ENCODE measurements around the gene SIK1.
"Not testable (repeated sequence)": the region's sequence is repeated elsewhere in the genome, so short reads cannot be mapped to it uniquely, and the experiment has no call there.

SIK1 gene

GRCh38 chr21:43462932-43463331, 36.0 kb upstream of the SIK1 start:
- POLR2A ChIA-PET; H3K4me3 ChIP-seq (ENCODE audit: control insufficient read depth in 1 of 7, extremely low read depth in 1 of 7, insufficient read depth in 4 of 7, low read depth in 2 of 7, low read length in 6 of 7); H3K36me3 ChIP-seq (ENCODE audit: control insufficient read depth in 4 of 4, insufficient read depth in 4 of 4, low read length in 3 of 4); CTCF ChIA-PET; DNase-seq; H3K27ac ChIP-seq (ENCODE audit: insufficient read depth in 1 of 2, low read depth in 1 of 2, low read length in 2 of 2, poor library complexity in 1 of 2, severe bottlenecking in 2 of 2); H3K27me3 ChIP-seq (replicated peaks in 2 of 5; ENCODE audit: control insufficient read depth in 4 of 5, insufficient read depth in 5 of 5, low read length in 4 of 5); H3K9me3 ChIP-seq (ENCODE audit: control extremely low read depth in 1 of 5, control insufficient read depth in 4 of 5, insufficient read depth in 2 of 5, low read depth in 1 of 5, low read length in 4 of 5); H3K4me1 ChIP-seq (ENCODE audit: control extremely low read depth in 1 of 4, control insufficient read depth in 4 of 4, insufficient read depth in 4 of 4, low read length in 3 of 4): not testable (repeated sequence)
- no CpG with 5 or more reads among the region's 17 CpGs for WGBS (ENCODE audit: insufficient coverage)

DNA sequence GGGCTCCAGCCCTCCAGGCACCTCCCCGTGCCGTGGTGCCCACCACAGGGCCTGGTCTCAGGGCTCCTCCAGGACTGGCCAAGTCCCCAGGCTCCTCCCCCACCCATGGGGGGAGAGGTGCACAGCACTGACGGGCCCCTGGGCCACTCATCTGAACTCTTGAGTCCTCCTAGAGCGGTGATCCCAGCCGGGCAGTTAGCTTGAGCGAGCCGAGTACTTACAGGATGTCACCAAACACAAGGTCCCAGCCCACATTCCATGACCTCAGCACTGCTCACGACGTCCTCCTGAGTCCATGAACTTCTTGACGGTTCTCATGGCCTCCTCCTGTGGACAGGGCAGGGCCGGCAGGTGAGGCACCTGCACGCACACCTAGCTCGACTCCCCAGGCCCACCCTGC, 33.5 kb upstream of the SIK1 start:
- no CpG with 5 or more reads among the region's 13 CpGs for WGBS (ENCODE audit: insufficient coverage)
- H3K27ac ChIP-seq (ENCODE audit: insufficient read depth in 1 of 2, low read depth in 1 of 2, low read length in 2 of 2, poor library complexity in 1 of 2, severe bottlenecking in 2 of 2); H3K27me3 ChIP-seq (replicated peaks in 2 of 5; ENCODE audit: control insufficient read depth in 4 of 5, insufficient read depth in 5 of 5, low read length in 4 of 5); POLR2A ChIA-PET; H3K36me3 ChIP-seq (ENCODE audit: control insufficient read depth in 4 of 4, insufficient read depth in 4 of 4, low read length in 3 of 4); DNase-seq; H3K4me1 ChIP-seq (ENCODE audit: control extremely low read depth in 1 of 4, control insufficient read depth in 4 of 4, insufficient read depth in 4 of 4, low read length in 3 of 4); CTCF ChIA-PET; H3K9me3 ChIP-seq (ENCODE audit: control extremely low read depth in 1 of 5, control insufficient read depth in 4 of 5, insufficient read depth in 2 of 5, low read depth in 1 of 5, low read length in 4 of 5); H3K4me3 ChIP-seq (ENCODE audit: control insufficient read depth in 1 of 7, extremely low read depth in 1 of 7, insufficient read depth in 4 of 7, low read depth in 2 of 7, low read length in 6 of 7): not testable (repeated sequence)

DNA sequence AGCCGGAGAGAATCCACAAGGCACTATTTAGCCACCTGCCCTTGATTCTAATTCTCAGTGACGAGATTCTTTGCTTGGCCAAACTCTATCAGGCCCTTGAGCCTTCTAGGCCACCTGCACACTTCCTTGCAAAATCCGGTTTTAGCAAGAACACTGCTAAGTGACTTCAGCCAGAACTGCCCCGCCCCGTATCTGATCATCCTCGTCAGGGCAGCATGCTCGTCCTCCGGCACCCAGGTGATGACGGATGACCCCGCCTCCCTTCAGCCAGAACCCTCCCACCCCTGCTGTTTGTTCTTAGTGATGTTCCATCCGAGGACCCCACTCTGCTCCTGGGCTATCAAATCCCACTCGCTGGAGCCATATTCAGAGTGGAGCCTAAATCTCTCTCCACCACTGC, 32.1 kb upstream of the SIK1 start:
- H3K9me3 ChIP-seq (ENCODE audit: control extremely low read depth in 1 of 5, control insufficient read depth in 4 of 5, insufficient read depth in 2 of 5, low read depth in 1 of 5, low read length in 4 of 5); H3K4me3 ChIP-seq (ENCODE audit: control insufficient read depth in 1 of 7, extremely low read depth in 1 of 7, insufficient read depth in 4 of 7, low read depth in 2 of 7, low read length in 6 of 7); H3K27ac ChIP-seq (ENCODE audit: insufficient read depth in 1 of 2, low read depth in 1 of 2, low read length in 2 of 2, poor library complexity in 1 of 2, severe bottlenecking in 2 of 2); DNase-seq; CTCF ChIA-PET; H3K27me3 ChIP-seq (replicated peaks in 2 of 5; ENCODE audit: control insufficient read depth in 4 of 5, insufficient read depth in 5 of 5, low read length in 4 of 5); H3K36me3 ChIP-seq (ENCODE audit: control insufficient read depth in 4 of 4, insufficient read depth in 4 of 4, low read length in 3 of 4); H3K4me1 ChIP-seq (ENCODE audit: control extremely low read depth in 1 of 4, control insufficient read depth in 4 of 4, insufficient read depth in 4 of 4, low read length in 3 of 4); POLR2A ChIA-PET: not testable (repeated sequence)
- no CpG with 5 or more reads among the region's 12 CpGs for whole genome bisulfite sequencing (ENCODE audit: insufficient coverage)

DNA sequence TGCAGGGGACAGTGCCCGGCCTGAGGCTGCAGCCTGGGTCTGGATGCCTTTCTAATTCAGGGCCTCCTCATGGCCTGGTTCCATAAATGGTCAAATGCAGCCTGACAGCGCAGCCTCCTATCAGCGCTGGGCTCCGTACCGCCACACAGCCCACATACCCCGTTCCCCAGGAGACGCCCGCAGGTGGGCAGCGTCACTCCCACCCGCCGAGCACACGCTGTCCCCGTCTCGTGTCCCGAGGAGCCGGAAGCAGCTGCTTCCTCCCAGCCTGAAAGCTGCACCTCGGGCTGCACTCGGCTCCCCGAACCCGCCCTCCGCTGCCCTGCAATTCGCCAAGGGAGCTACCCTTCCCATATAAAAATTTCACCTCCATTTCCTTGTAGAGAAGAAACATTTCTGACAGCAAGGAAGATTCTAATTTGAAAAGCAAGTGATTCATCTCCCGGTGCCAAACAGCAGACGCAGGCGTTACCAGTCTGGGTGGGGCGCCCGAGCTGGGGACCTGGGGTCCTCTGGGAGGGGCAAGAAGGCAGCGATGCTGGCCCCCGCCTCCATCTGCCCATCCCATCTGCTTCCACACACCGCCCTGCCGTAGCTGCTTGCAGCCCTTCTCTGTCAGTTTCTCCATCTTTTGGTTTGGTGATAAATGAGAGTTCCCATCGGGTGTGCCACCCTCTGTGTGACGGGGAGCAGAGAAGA, 29.8 kb upstream of the SIK1 start:
- H3K4me3 ChIP-seq (ENCODE audit: control insufficient read depth in 1 of 7, extremely low read depth in 1 of 7, insufficient read depth in 4 of 7, low read depth in 2 of 7, low read length in 6 of 7); H3K9me3 ChIP-seq (ENCODE audit: control extremely low read depth in 1 of 5, control insufficient read depth in 4 of 5, insufficient read depth in 2 of 5, low read depth in 1 of 5, low read length in 4 of 5); H3K36me3 ChIP-seq (ENCODE audit: control insufficient read depth in 4 of 4, insufficient read depth in 4 of 4, low read length in 3 of 4); POLR2A ChIA-PET; CTCF ChIA-PET; DNase-seq; H3K27ac ChIP-seq (ENCODE audit: insufficient read depth in 1 of 2, low read depth in 1 of 2, low read length in 2 of 2, poor library complexity in 1 of 2, severe bottlenecking in 2 of 2); H3K27me3 ChIP-seq (replicated peaks in 2 of 5; ENCODE audit: control insufficient read depth in 4 of 5, insufficient read depth in 5 of 5, low read length in 4 of 5); H3K4me1 ChIP-seq (ENCODE audit: control extremely low read depth in 1 of 4, control insufficient read depth in 4 of 4, insufficient read depth in 4 of 4, low read length in 3 of 4): not testable (repeated sequence)
- no CpG with 5 or more reads among the region's 33 CpGs for WGBS (ENCODE audit: insufficient coverage)

- CTCF ChIA-PET; DNase-seq; H3K4me1 ChIP-seq (ENCODE audit: control extremely low read depth in 1 of 4, control insufficient read depth in 4 of 4, insufficient read depth in 4 of 4, low read length in 3 of 4); H3K9me3 ChIP-seq (ENCODE audit: control extremely low read depth in 1 of 5, control insufficient read depth in 4 of 5, insufficient read depth in 2 of 5, low read depth in 1 of 5, low read length in 4 of 5); H3K4me3 ChIP-seq (ENCODE audit: control insufficient read depth in 1 of 7, extremely low read depth in 1 of 7, insufficient read depth in 4 of 7, low read depth in 2 of 7, low read length in 6 of 7); H3K27ac ChIP-seq (ENCODE audit: insufficient read depth in 1 of 2, low read depth in 1 of 2, low read length in 2 of 2, poor library complexity in 1 of 2, severe bottlenecking in 2 of 2); H3K36me3 ChIP-seq (ENCODE audit: control insufficient read depth in 4 of 4, insufficient read depth in 4 of 4, low read length in 3 of 4); H3K27me3 ChIP-seq (replicated peaks in 2 of 5; ENCODE audit: control insufficient read depth in 4 of 5, insufficient read depth in 5 of 5, low read length in 4 of 5); POLR2A ChIA-PET: not testable (repeated sequence)
- WGBS (ENCODE audit: insufficient coverage): no CpG with 5 or more reads among the region's 12 CpGs
These were observed 28.8 kb upstream of the SIK1 start for GRCh38 chr21:43455717-43456116.

DNA sequence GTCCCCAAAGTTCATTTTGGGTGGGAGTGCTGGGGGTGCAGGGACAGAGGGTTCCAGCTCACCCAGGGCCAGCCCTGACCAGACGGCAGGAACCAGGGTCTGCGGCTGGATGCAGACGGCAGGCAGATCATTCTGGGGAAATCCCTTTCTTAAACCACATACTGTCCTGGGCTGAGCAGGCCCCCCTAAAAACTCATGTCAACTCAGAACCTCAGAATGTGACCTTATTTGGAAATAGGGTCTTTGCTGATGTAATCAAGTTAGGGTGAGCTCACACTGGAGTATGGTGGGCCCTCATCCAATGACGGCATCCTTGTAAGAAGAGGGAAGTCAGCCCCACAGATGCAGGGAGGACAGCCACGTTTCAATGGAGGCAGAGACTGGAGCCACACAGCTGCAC, 27.2 kb upstream of the SIK1 start:
- CTCF ChIA-PET; H3K9me3 ChIP-seq (ENCODE audit: control extremely low read depth in 1 of 5, control insufficient read depth in 4 of 5, insufficient read depth in 2 of 5, low read depth in 1 of 5, low read length in 4 of 5): not testable (repeated sequence)

GRCh38 chr21:43451850-43452249, 24.9 kb upstream of the SIK1 start:
- no CpG with 5 or more reads among the region's 17 CpGs for WGBS (ENCODE audit: insufficient coverage)
- H3K27me3 ChIP-seq (replicated peaks in 2 of 5; ENCODE audit: control insufficient read depth in 4 of 5, insufficient read depth in 5 of 5, low read length in 4 of 5); POLR2A ChIA-PET; CTCF ChIA-PET; DNase-seq; H3K9me3 ChIP-seq (ENCODE audit: control extremely low read depth in 1 of 5, control insufficient read depth in 4 of 5, insufficient read depth in 2 of 5, low read depth in 1 of 5, low read length in 4 of 5); H3K27ac ChIP-seq (ENCODE audit: insufficient read depth in 1 of 2, low read depth in 1 of 2, low read length in 2 of 2, poor library complexity in 1 of 2, severe bottlenecking in 2 of 2); H3K4me1 ChIP-seq (ENCODE audit: control extremely low read depth in 1 of 4, control insufficient read depth in 4 of 4, insufficient read depth in 4 of 4, low read length in 3 of 4); H3K36me3 ChIP-seq (ENCODE audit: control insufficient read depth in 4 of 4, insufficient read depth in 4 of 4, low read length in 3 of 4); H3K4me3 ChIP-seq (ENCODE audit: control insufficient read depth in 1 of 7, extremely low read depth in 1 of 7, insufficient read depth in 4 of 7, low read depth in 2 of 7, low read length in 6 of 7): not testable (repeated sequence)

More for the DNA sequence above, 27.2 kb upstream of the SIK1 start:
- H3K27ac ChIP-seq (ENCODE audit: insufficient read depth in 1 of 2, low read depth in 1 of 2, low read length in 2 of 2, poor library complexity in 1 of 2, severe bottlenecking in 2 of 2); H3K27me3 ChIP-seq (replicated peaks in 2 of 5; ENCODE audit: control insufficient read depth in 4 of 5, insufficient read depth in 5 of 5, low read length in 4 of 5); DNase-seq; H3K4me1 ChIP-seq (ENCODE audit: control extremely low read depth in 1 of 4, control insufficient read depth in 4 of 4, insufficient read depth in 4 of 4, low read length in 3 of 4); POLR2A ChIA-PET; H3K36me3 ChIP-seq (ENCODE audit: control insufficient read depth in 4 of 4, insufficient read depth in 4 of 4, low read length in 3 of 4); H3K4me3 ChIP-seq (ENCODE audit: control insufficient read depth in 1 of 7, extremely low read depth in 1 of 7, insufficient read depth in 4 of 7, low read depth in 2 of 7, low read length in 6 of 7): not testable (repeated sequence)
- no CpG with 5 or more reads among the region's 5 CpGs for WGBS (ENCODE audit: insufficient coverage)
